GM18868 (cell line): Measurements from ENCODE around the gene ZP4.
"Not testable (repeated sequence)": the region's sequence is repeated elsewhere in the genome, so short reads cannot be mapped to it uniquely, and the experiment has no call there.

Experiments used
- ATAC-seq: cut with Tn5 transposase; IDR thresholded peaks from one replicate; pipeline ENCODE4 v1.9.1; 2021; ENCODE audit warnings: mild to moderate bottlenecking, moderate library complexity; ENCODE audit not compliant: unreplicated experiment

Gene ZP4

GRCh38 chr1:237877631-237878030, 13.1 kb downstream of the ZP4 start:
- no peak for ATAC-seq

GRCh38 chr1:237875291-237875690, 15.4 kb downstream of the ZP4 start:
- no peak for ATAC-seq

- ATAC-seq = no peak
Measured at GRCh38 chr1:237873487-237874211, 17.1 kb downstream of the ZP4 start.

GRCh38 chr1:237868817-237869600, 21.7 kb downstream of the ZP4 start:
- ATAC-seq = no peak

- no peak for ATAC-seq
Measured at GRCh38 chr1:237867380-237867888, 23.3 kb downstream of the ZP4 start.

- ATAC-seq = peak; percentile 71
Measured at GRCh38 chr1:237864338-237865244, 26.1 kb downstream of the ZP4 start.

GRCh38 chr1:237863234-237863633, 27.5 kb downstream of the ZP4 start:
- ATAC-seq = no peak

GRCh38 chr1:237861944-237862343, 28.8 kb downstream of the ZP4 start:
- no peak for ATAC-seq

GRCh38 chr1:237858992-237859391, 31.7 kb downstream of the ZP4 start:
- no peak for ATAC-seq

- ATAC-seq = no peak
Measured at GRCh38 chr1:237857455-237857854, 33.3 kb downstream of the ZP4 start.

GRCh38 chr1:237852342-237852741, 38.4 kb downstream of the ZP4 start:
- no peak for ATAC-seq

GRCh38 chr1:237851210-237851845, 39.4 kb downstream of the ZP4 start:
- peak; percentile 87 for ATAC-seq

GRCh38 chr1:237843516-237843915, 47.2 kb downstream of the ZP4 start:
- ATAC-seq = not testable (repeated sequence)

- ATAC-seq = no peak
Measured at GRCh38 chr1:237841485-237841884, 49.2 kb downstream of the ZP4 start.

- no peak for ATAC-seq
Measured at GRCh38 chr1:237838904-237839534, 51.7 kb downstream of the ZP4 start.

- ATAC-seq = no peak
Measured at GRCh38 chr1:237838320-237838719, 52.4 kb downstream of the ZP4 start.

GRCh38 chr1:237834461-237834860, 56.3 kb downstream of the ZP4 start:
- ATAC-seq = no peak

- no peak for ATAC-seq
Measured at GRCh38 chr1:237834048-237834447, 56.7 kb downstream of the ZP4 start.

- no peak for ATAC-seq
Measured at GRCh38 chr1:237832858-237833257, 57.9 kb downstream of the ZP4 start.
